VCaP (cell line): Measurements from ENCODE around the gene NCKAP5.
"Not testable (repeated sequence)": the region's sequence is repeated elsewhere in the genome, so short reads cannot be mapped to it uniquely, and the experiment has no call there.

ENCODE experiments used
- H3K27ac ChIP-seq: fragments of 450-650 bp; 2 replicates; pipeline ENCODE4 v1.5.1; 2017
- TF ChIP-seq, protein P1 (sequence below): fragments of 450-650 bp; conservative IDR thresholded peaks from 2 replicates; pipeline ENCODE4 v1.5.1; 2017; ENCODE audit warnings: mild to moderate bottlenecking, moderate library complexity

NCKAP5 gene

DNA sequence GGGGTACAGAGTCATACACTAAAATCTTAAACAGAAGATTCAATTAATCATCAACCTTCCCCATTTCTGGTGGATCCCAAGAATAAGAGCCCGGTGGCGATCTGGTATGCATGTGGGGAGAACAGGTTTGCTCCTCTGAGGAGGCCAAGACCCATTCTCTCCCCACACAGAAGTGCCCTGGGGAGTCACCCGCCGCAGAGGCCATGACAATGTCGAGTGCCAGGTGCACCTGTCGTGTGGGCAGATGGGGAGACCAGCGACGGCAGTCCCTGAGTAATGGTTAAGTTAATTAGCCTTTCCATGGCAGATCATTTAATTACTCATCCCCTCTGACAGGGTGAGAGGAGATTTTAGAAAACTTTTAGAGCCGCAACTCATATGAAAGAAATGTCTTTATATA, 345.0 kb downstream of the NCKAP5 start:
- no peak overlapping the region for H3K27ac ChIP-seq
- TF ChIP-seq, protein P1, sequence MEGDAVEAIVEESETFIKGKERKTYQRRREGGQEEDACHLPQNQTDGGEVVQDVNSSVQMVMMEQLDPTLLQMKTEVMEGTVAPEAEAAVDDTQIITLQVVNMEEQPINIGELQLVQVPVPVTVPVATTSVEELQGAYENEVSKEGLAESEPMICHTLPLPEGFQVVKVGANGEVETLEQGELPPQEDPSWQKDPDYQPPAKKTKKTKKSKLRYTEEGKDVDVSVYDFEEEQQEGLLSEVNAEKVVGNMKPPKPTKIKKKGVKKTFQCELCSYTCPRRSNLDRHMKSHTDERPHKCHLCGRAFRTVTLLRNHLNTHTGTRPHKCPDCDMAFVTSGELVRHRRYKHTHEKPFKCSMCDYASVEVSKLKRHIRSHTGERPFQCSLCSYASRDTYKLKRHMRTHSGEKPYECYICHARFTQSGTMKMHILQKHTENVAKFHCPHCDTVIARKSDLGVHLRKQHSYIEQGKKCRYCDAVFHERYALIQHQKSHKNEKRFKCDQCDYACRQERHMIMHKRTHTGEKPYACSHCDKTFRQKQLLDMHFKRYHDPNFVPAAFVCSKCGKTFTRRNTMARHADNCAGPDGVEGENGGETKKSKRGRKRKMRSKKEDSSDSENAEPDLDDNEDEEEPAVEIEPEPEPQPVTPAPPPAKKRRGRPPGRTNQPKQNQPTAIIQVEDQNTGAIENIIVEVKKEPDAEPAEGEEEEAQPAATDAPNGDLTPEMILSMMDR, result no peak

- H3K27ac ChIP-seq, result no peak overlapping the region
- TF ChIP-seq, protein P1, result no peak
Measured at GRCh38 chr2:133221398-133221797, 346.9 kb downstream of the NCKAP5 start.

GRCh38 chr2:133218204-133218603, 350.1 kb downstream of the NCKAP5 start:
- H3K27ac ChIP-seq, result no peak overlapping the region
- TF ChIP-seq, protein P1, result no peak

DNA sequence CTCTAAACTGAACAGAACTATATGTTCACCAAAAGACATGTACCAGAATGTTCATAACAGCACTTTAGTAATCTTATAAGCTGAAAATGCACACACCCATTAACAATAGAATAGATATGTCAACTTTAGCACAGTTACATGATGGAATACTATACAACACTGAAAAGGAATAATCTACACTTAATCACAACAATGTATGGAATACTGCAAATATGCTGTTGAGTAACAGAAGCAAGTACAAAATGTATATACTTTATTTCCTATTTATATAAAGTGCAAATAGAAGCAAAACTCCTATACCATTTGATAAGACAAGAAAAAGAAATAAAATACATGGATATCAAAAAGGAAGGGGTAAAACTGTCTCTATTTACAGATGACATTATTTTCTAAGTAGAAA, 352.8 kb downstream of the NCKAP5 start:
- H3K27ac ChIP-seq, result no peak overlapping the region
- TF ChIP-seq, protein P1, result no peak

DNA sequence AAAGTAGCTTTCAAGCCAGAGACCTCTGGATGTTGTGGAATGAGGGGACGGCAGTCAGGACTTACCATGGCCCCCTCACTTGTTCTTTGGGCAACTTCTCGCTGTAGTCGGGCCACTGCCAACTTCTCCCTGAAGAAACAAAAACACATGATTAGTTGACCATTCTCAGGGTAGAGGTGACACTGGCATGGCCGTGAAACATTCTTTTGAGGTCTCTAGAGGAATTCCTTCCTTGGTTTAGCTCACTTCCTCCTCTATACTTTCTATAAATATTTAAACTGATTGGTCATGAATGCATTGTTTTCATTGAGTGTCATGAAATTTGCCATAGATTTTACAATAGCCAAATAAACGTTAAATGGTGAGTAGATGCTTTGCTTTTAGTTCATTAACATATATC, 354.6 kb downstream of the NCKAP5 start:
- no peak overlapping the region for H3K27ac ChIP-seq
- TF ChIP-seq, protein P1, result no peak

GRCh38 chr2:133209325-133209724, 358.9 kb downstream of the NCKAP5 start:
- H3K27ac ChIP-seq, result no peak overlapping the region
- TF ChIP-seq, protein P1, result no peak

DNA sequence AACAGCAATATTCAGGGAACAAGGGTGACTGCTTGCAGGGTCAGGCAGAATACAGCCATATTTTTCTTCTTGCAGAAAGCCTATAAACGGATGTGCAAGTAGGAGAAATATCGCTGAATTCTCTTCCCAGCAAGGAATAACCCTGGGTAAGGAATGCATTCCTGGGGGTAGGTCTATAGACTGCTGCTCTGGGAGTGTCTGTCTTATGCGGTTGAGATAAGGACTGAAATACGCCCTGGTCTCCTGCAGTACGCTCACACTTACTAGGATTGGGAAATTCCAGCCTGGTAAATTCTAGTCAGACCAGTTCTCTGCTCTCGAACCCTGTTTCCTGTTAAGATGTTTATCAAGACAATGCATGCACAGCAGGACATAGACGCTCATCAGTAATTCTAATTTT, 361.6 kb downstream of the NCKAP5 start:
- H3K27ac ChIP-seq, result not testable (repeated sequence)

DNA sequence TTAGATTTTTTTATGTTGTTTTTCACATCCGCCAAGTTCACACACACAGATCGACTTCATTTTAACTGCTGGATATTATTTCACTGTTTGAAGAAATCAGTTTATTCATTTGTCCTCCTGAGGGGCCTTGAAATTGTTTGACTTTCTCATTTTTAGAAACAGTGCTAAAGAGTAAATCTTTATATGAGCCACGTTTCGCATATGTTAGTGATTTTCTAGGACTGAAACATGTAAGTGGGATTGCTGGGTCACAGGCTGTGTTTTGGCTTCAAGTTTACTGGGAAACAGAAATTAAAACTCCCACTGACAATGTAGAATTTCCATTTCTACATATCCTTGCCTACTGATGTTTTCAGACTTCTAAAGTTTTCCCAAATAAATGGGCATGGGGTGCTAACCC, 363.8 kb downstream of the NCKAP5 start:
- TF ChIP-seq, protein P1, result no peak
- no peak overlapping the region for H3K27ac ChIP-seq
